ENCODE data around the gene SHCBP1. TPM values are rescaled to one million over a fixed set of nuclear protein-coding genes. Genes with fewer than 3 reads are reported as not detected.

The SHCBP1 gene
- total and polyA plus RNA-seq, 2 of the 13 experiments (the other 11 are each of a cell fraction or from before 2014, with no cell fraction given), result 15.7 to 33.0 TPM

GRCh38 chr16:46621006-46621933, at the start of gene SHCBP1 (continued):
- TF ChIP-seq PRMT3 (CRISPR knock-in tag; IDR thresholded peaks at IDR 0.05; ENCODE audit: borderline replicate concordance, low read depth) (no peak), FOSL1 (CRISPR knock-in tag; IDR thresholded peaks at IDR 0.05; ENCODE audit: borderline replicate concordance) (no peak), FLYWCH1 (CRISPR knock-in tag; IDR thresholded peaks at IDR 0.05) (0 out of 2 replicates have a peak, but pooled peaks have one; percentile 45), PRPF4 (IDR thresholded peaks at IDR 0.05; ENCODE audit: low read depth, low read length, poor library complexity, severe bottlenecking) (no peak), CHD4 (IDR thresholded peaks at IDR 0.05; ENCODE audit: borderline replicate concordance, low read length) (peak; percentile 80), ZFP37 (CRISPR knock-in tag; IDR thresholded peaks at IDR 0.05; ENCODE audit: borderline replicate concordance) (no peak), ZNF101 (CRISPR knock-in tag; IDR thresholded peaks at IDR 0.05; ENCODE audit: borderline replicate concordance, low read depth) (peak; percentile 52; the same call in 1 of the 2 replicates), HNF4G (IDR thresholded peaks at IDR 0.05; ENCODE audit: borderline replicate concordance, low read depth, low read length) (no peak), HNF4G (CRISPR knock-in tag; IDR thresholded peaks at IDR 0.05; ENCODE audit: borderline replicate concordance, low read depth) (no peak), FOXA3 (CRISPR knock-in tag; IDR thresholded peaks at IDR 0.05) (no peak), HIVEP1 (CRISPR knock-in tag; IDR thresholded peaks at IDR 0.05) (0 out of 2 replicates have a peak, but pooled peaks have one; percentile 28), BORCS8-MEF2B (CRISPR knock-in tag; IDR thresholded peaks at IDR 0.05) (peak; percentile 95), MAFK (conservative IDR thresholded peaks at IDR 0.05 in 1 of 2, IDR thresholded peaks at IDR 0.05 in 1 of 2; ENCODE audit: low read length in 2 of 2) (no peak), HCFC1 (IDR thresholded peaks at IDR 0.05; ENCODE audit: low read depth, low read length) (no peak), ZNF704 (CRISPR knock-in tag; IDR thresholded peaks at IDR 0.05; ENCODE audit: borderline replicate concordance) (peak; percentile 87; the same call in 1 of the 2 replicates), ZNF747 (CRISPR knock-in tag; IDR thresholded peaks at IDR 0.05; ENCODE audit: borderline replicate concordance) (peak; percentile 71; the same call in 1 of the 2 replicates), ZNF24 (IDR thresholded peaks at IDR 0.05) (no peak)
- TF ChIP-seq, protein P1, sequence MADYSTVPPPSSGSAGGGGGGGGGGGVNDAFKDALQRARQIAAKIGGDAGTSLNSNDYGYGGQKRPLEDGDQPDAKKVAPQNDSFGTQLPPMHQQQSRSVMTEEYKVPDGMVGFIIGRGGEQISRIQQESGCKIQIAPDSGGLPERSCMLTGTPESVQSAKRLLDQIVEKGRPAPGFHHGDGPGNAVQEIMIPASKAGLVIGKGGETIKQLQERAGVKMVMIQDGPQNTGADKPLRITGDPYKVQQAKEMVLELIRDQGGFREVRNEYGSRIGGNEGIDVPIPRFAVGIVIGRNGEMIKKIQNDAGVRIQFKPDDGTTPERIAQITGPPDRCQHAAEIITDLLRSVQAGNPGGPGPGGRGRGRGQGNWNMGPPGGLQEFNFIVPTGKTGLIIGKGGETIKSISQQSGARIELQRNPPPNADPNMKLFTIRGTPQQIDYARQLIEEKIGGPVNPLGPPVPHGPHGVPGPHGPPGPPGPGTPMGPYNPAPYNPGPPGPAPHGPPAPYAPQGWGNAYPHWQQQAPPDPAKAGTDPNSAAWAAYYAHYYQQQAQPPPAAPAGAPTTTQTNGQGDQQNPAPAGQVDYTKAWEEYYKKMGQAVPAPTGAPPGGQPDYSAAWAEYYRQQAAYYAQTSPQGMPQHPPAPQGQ (CRISPR knock-in tag; IDR thresholded peaks at IDR 0.05; ENCODE audit: borderline replicate concordance), result no peak
- TF ChIP-seq, protein P2, sequence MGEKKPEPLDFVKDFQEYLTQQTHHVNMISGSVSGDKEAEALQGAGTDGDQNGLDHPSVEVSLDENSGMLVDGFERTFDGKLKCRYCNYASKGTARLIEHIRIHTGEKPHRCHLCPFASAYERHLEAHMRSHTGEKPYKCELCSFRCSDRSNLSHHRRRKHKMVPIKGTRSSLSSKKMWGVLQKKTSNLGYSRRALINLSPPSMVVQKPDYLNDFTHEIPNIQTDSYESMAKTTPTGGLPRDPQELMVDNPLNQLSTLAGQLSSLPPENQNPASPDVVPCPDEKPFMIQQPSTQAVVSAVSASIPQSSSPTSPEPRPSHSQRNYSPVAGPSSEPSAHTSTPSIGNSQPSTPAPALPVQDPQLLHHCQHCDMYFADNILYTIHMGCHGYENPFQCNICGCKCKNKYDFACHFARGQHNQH (CRISPR knock-in tag; IDR thresholded peaks at IDR 0.05), result peak; percentile 69; the same call in 1 of the 2 replicates
- TF ChIP-seq, protein P3, sequence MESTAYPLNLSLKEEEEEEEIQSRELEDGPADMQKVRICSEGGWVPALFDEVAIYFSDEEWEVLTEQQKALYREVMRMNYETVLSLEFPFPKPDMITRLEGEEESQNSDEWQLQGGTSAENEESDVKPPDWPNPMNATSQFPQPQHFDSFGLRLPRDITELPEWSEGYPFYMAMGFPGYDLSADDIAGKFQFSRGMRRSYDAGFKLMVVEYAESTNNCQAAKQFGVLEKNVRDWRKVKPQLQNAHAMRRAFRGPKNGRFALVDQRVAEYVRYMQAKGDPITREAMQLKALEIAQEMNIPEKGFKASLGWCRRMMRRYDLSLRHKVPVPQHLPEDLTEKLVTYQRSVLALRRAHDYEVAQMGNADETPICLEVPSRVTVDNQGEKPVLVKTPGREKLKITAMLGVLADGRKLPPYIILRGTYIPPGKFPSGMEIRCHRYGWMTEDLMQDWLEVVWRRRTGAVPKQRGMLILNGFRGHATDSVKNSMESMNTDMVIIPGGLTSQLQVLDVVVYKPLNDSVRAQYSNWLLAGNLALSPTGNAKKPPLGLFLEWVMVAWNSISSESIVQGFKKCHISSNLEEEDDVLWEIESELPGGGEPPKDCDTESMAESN (CRISPR knock-in tag; conservative IDR thresholded peaks at IDR 0.05), result peak; percentile 81; the same call in 1 of the 2 replicates

All from HepG2 (cell line).